ENCODE data around the gene HCRT.

GRCh38 chr17:42198897-42199296 lies 13.6 kb upstream of the HCRT start:
- TF ChIP-seq POLR2A (IDR thresholded peaks at IDR 0.05), result no peak
- no peak for TF ChIP-seq CTCF (IDR thresholded peaks at IDR 0.05)

Measured in uterus (tissue), 2 donors.